Osteocyte (in vitro differentiated cells): Measurements from ENCODE around the gene EPHB6. TPM values are rescaled to one million over a fixed set of nuclear protein-coding genes. Genes with fewer than 3 reads are reported as not detected.

Experiments used
- DNase-seq: peaks from one replicate; pipeline ENCODE4 v3.0.0; 2021; ENCODE audit warnings: mixed read lengths; ENCODE audit not compliant: unreplicated experiment; ENCODE audit errors: extremely low spot score
- H3K27ac Mint-ChIP-seq: one replicate; pipeline ENCODE4 v1.8.0; 2021; ENCODE audit warnings: mild to moderate bottlenecking, mixed read lengths; ENCODE audit not compliant: unreplicated experiment
- H3K27me3 Mint-ChIP-seq: one replicate; pipeline ENCODE4 v1.8.0; 2021; ENCODE audit warnings: mixed read lengths; ENCODE audit not compliant: unreplicated experiment
- H3K36me3 Mint-ChIP-seq: one replicate; pipeline ENCODE4 v1.8.0; 2021; ENCODE audit warnings: mixed read lengths; ENCODE audit not compliant: unreplicated experiment
- H3K4me1 Mint-ChIP-seq: one replicate; pipeline ENCODE4 v1.8.0; 2021; ENCODE audit warnings: mixed read lengths; ENCODE audit not compliant: unreplicated experiment
- H3K4me3 Mint-ChIP-seq: one replicate; pipeline ENCODE4 v1.8.0; 2021; ENCODE audit warnings: mild to moderate bottlenecking, moderate library complexity, mixed read lengths; ENCODE audit not compliant: unreplicated experiment
- H3K9me3 Mint-ChIP-seq: one replicate; pipeline ENCODE4 v1.8.0; 2021; ENCODE audit warnings: mixed read lengths; ENCODE audit not compliant: unreplicated experiment
- CTCF ChIP-seq: fragments of 200-600 bp; sonication (generic); IDR thresholded peaks from 2 replicates; pipeline ENCODE4 v1.5.0; 2021; ENCODE audit warnings: antibody characterized with exemption, mild to moderate bottlenecking, moderate library complexity
- total RNA-seq: library from RNA; stranded (reverse); gene quantifications from 2 replicates; pipeline ENCODE4 v1.2.1, GENCODE V29; 2021

Gene EPHB6
- total RNA-seq, 1 donor from 2014 or later: 13.7 TPM

- peak; percentile 71 for DNase-seq
- H3K9me3 Mint-ChIP-seq: no peaks in the 10 kb centered on the region
- no peak overlapping the region for H3K27ac Mint-ChIP-seq
- no peak for TF ChIP-seq CTCF
- H3K4me3 Mint-ChIP-seq: no peak overlapping the region
- no peaks in the 10 kb centered on the region for H3K36me3 Mint-ChIP-seq
- H3K4me1 Mint-ChIP-seq: no peaks in the 10 kb centered on the region
- H3K27me3 Mint-ChIP-seq: no peaks in the 10 kb centered on the region
Measured at GRCh38 chr7:142887282-142888015, 32.6 kb downstream of the EPHB6 start.

GRCh38 chr7:142889816-142890215 lies 34.9 kb downstream of the EPHB6 start:
- H3K4me3 Mint-ChIP-seq: no peak overlapping the region
- no peaks in the 10 kb centered on the region for H3K9me3 Mint-ChIP-seq
- no peak overlapping the region for H3K27ac Mint-ChIP-seq
- no peak for TF ChIP-seq CTCF
- peaks cover 1% of the 10 kb centered on the region for H3K27me3 Mint-ChIP-seq
- DNase-seq: peak; percentile 25
- H3K4me1 Mint-ChIP-seq: no peaks in the 10 kb centered on the region
- no peaks in the 10 kb centered on the region for H3K36me3 Mint-ChIP-seq

GRCh38 chr7:142890874-142891485 lies 36.1 kb downstream of the EPHB6 start:
- Mint-ChIP-seq H3K36me3 (no peaks in the 10 kb centered on the region), H3K27me3 (peaks cover 3% of the 10 kb centered on the region), H3K27ac (no peak overlapping the region), H3K4me3 (no peak overlapping the region), H3K4me1 (no peaks in the 10 kb centered on the region), H3K9me3 (no peaks in the 10 kb centered on the region)
- no peak for DNase-seq
- TF ChIP-seq CTCF: no peak

- Mint-ChIP-seq H3K27me3 (peaks cover 3% of the 10 kb centered on the region), H3K4me3 (no peak overlapping the region), H3K27ac (no peak overlapping the region), H3K4me1 (no peaks in the 10 kb centered on the region), H3K9me3 (no peaks in the 10 kb centered on the region), H3K36me3 (no peaks in the 10 kb centered on the region)
- no peak for DNase-seq
- no peak for TF ChIP-seq CTCF
Measured at GRCh38 chr7:142891490-142892082, 36.7 kb downstream of the EPHB6 start.

GRCh38 chr7:142892951-142893350 lies 38.1 kb downstream of the EPHB6 start:
- DNase-seq: peak; percentile 49
- Mint-ChIP-seq H3K9me3 (no peaks in the 10 kb centered on the region), H3K36me3 (no peaks in the 10 kb centered on the region), H3K4me3 (no peak overlapping the region), H3K27me3 (peaks cover 3% of the 10 kb centered on the region), H3K27ac (no peak overlapping the region), H3K4me1 (no peaks in the 10 kb centered on the region)
- no peak for TF ChIP-seq CTCF
